Panc1 (cell line): Measurements from ENCODE around the gene DST. TPM values are rescaled to one million over a fixed set of nuclear protein-coding genes. Genes with fewer than 3 reads are reported as not detected.
A peak's percentile ranks its signal among the peaks of the same experiment; 100 is the strongest.

Experiments
- ATAC-seq: fragments of 200-7000 bp; cut with Tn5 transposase; 2 replicates; pipeline ENCODE4 v1.9.1; 2020; ENCODE audit warnings: mild to moderate bottlenecking, moderate library complexity
- BruUV-seq: library from RNA; stranded (reverse); fragments of 400-500 nt; replicated peaks from 2 replicates; lab custom pipeline; 2021; lab: Mats Ljungman, UMichigan
- CTCF ChIA-PET: fragments of 300-600 bp; sonication (Branson Sonifier 250); formaldehyde crosslinking; loops from one replicate; lab custom pipeline; 2022; ENCODE audit warnings: antibody characterized with exemption; lab: Charles Lee
- POLR2A ChIA-PET: fragments of 300-600 bp; sonication (Branson Sonifier 250); formaldehyde crosslinking; loops from one replicate; lab custom pipeline; 2022; ENCODE audit warnings: antibody characterized with exemption; lab: Charles Lee
- DNase-seq: peaks from one replicate; pipeline ENCODE4 v3.0.0-alpha.2; 2010; ENCODE audit warnings: low read depth, low spot score
- H3K27ac ChIP-seq: 2 replicates; pipeline ENCODE4 v1.5.1; 2011; ENCODE audit warnings: mild to moderate bottlenecking, low read length, inconsistent platforms
- H3K27me3 ChIP-seq: fragments of 200-500 bp; sonication (Bioruptor generic); 2 replicates; pipeline ENCODE4 v1.6.0; 2014; ENCODE audit warnings: low read length, inconsistent platforms; ENCODE audit not compliant: control insufficient read depth, insufficient read depth
- H3K36me3 ChIP-seq: fragments of 200-500 bp; sonication (Bioruptor generic); 2 replicates; pipeline ENCODE4 v1.5.1; 2014; ENCODE audit warnings: inconsistent platforms, mild to moderate bottlenecking, low read length, moderate library complexity; ENCODE audit not compliant: control insufficient read depth, insufficient read depth
- H3K4me1 ChIP-seq: 2 replicates; pipeline ENCODE4 v1.5.1; 2011; ENCODE audit warnings: inconsistent platforms, mild to moderate bottlenecking, low read length, moderate library complexity; ENCODE audit not compliant: control insufficient read depth, insufficient read depth
- H3K4me3 ChIP-seq, 2 experiments: 2 replicates each; pipeline ENCODE4 v1.5.1; 2011 to 2012; ENCODE audit warnings: low read depth in 2 of 2, low read length in 2 of 2, mild to moderate bottlenecking in 2 of 2, inconsistent platforms in 1 of 2, moderate library complexity in 1 of 2
- H3K9me3 ChIP-seq: fragments of 200-500 bp; sonication (Bioruptor generic); 2 replicates; pipeline ENCODE4 v1.5.1; 2014; ENCODE audit warnings: low read depth, mild to moderate bottlenecking, inconsistent platforms, low read length, moderate library complexity; ENCODE audit not compliant: control insufficient read depth, insufficient read depth
- CTCF ChIP-seq: fragments of 450-650 bp; IDR thresholded peaks from 2 replicates; pipeline ENCODE4 v1.5.1; 2017; ENCODE audit warnings: mild to moderate bottlenecking
- POLR2AphosphoS5 ChIP-seq: IDR thresholded peaks from 2 replicates; pipeline ENCODE4 v1.6.1; 2012; ENCODE audit warnings: mild to moderate bottlenecking, low read depth, low read length, moderate library complexity
- REST ChIP-seq, 2 experiments: IDR thresholded peaks; 2 replicates each; pipeline ENCODE4 v1.6.1; 2011 to 2012; ENCODE audit warnings: low read depth in 2 of 2, control low read depth in 1 of 2, low read length in 1 of 2, mild to moderate bottlenecking in 1 of 2, moderate library complexity in 1 of 2; ENCODE audit not compliant: insufficient read depth in 1 of 2
- SIN3A ChIP-seq: IDR thresholded peaks from 2 replicates; pipeline ENCODE4 v1.6.1; 2012; ENCODE audit warnings: low read depth, mild to moderate bottlenecking, low read length, moderate library complexity, borderline replicate concordance; ENCODE audit not compliant: insufficient read depth
- TCF7L2 ChIP-seq: IDR thresholded peaks from 2 replicates; pipeline ENCODE4 v1.6.1; 2011; ENCODE audit warnings: mild to moderate bottlenecking, low read depth, low read length, inconsistent platforms
- in situ Hi-C: cut with HindIII; loops from 2 replicates; pipeline ENCODE4 v1.10.0; 2016; ENCODE audit warnings: low sequenced_read_pairs, low pct_unique_long_range_greater_than_20kb
- intact Hi-C: fragments of 100-400 bp; cut with micrococcal nuclease; formaldehyde crosslinking; loops from one replicate; pipeline ENCODE4 v1.10.0; 2022; ENCODE audit not compliant: unreplicated experiment
- total RNA-seq: library from RNA; stranded (reverse); gene quantifications from one replicate; pipeline ENCODE4 v1.2.1, GENCODE V29; 2021; ENCODE audit not compliant: unreplicated experiment

DST gene
- total RNA-seq, 1 experiment from 2014 or later: 230 TPM

- intact Hi-C loops (no loop called here), in situ Hi-C loops (no loop called here)
- ChIA-PET POLR2A (no interaction called here), CTCF (no interaction called here)
- BruUV-seq: no TSS peak
- Histone ChIP-seq H3K4me3 (no peak overlapping the region), H3K9me3 (no peaks in the 10 kb centered on the region), H3K36me3 (peaks cover 33% of the 10 kb centered on the region), H3K4me1 (no peaks in the 10 kb centered on the region), H3K27me3 (no peaks in the 10 kb centered on the region), H3K27ac (no peak overlapping the region)
- TF ChIP-seq CTCF (no peak), POLR2AphosphoS5 (no peak), TCF7L2 (no peak), REST (IDR thresholded peaks at IDR 0.05; ENCODE audit: insufficient read depth in 1 of 2, low read depth in 2 of 2, low read length in 1 of 2) (no peak), SIN3A (no peak)
- ATAC-seq (no peak), DNase-seq (no peak)
Observed at GRCh38 chr6:56571605-56572004, 71.1 kb downstream of the DST start.

- ChIA-PET CTCF (interaction anchor here (0.5 to 0.6 kb wide), 2 partner anchors 29 to 304 kb away, joined by 3 read pairs; no protein-coding TSS in a partner anchor), POLR2A (no interaction called here)
- BruUV-seq: no TSS peak
- in situ Hi-C loops: no loop called here
- no peak overlapping the region for H3K27ac ChIP-seq
- intact Hi-C loops: no loop called here
- H3K27me3 ChIP-seq: no peaks in the 10 kb centered on the region
- peaks cover 33% of the 10 kb centered on the region for H3K36me3 ChIP-seq
- H3K9me3 ChIP-seq: no peaks in the 10 kb centered on the region
- DNase-seq: no peak
- no peak overlapping the region for H3K4me3 ChIP-seq
- ATAC-seq: peak; percentile 83
- TF ChIP-seq CTCF: peak; percentile 75
- TF ChIP-seq TCF7L2: no peak
- H3K4me1 ChIP-seq: no peaks in the 10 kb centered on the region
Observed at GRCh38 chr6:56570413-56571359, 72.0 kb downstream of the DST start.
